Measurements from ENCODE around the gene LTBP1.

The LTBP1 gene

GRCh38 chr2:33216508-33217182 lies 269.9 kb downstream of the LTBP1 start:
- no peaks in the 10 kb centered on the region for H3K27me3 ChIP-seq (ENCODE audit: insufficient read depth, poor library complexity, severe bottlenecking)
- H3K9me3 ChIP-seq (ENCODE audit: severe bottlenecking), result no peaks in the 10 kb centered on the region
- peak overlapping the region; percentile 38 for H3K27ac ChIP-seq (ENCODE audit: poor library complexity, severe bottlenecking)
- peaks cover 34% of the 10 kb centered on the region for H3K4me1 ChIP-seq (ENCODE audit: insufficient read depth, poor library complexity, severe bottlenecking)
- DNase-seq (ENCODE audit: low spot score), result no peak
- no peaks in the 10 kb centered on the region for H3K36me3 ChIP-seq (ENCODE audit: low read depth)
- no peak overlapping the region for H3K4me3 ChIP-seq (ENCODE audit: severe bottlenecking)
- TF ChIP-seq CTCF (IDR thresholded peaks at IDR 0.05; ENCODE audit: poor library complexity, severe bottlenecking), result no peak
- peak; percentile 29; the same call in 1 of the 3 replicates for ATAC-seq (ENCODE audit: low read depth)

- Histone ChIP-seq H3K4me3 (ENCODE audit: severe bottlenecking) (no peak overlapping the region), H3K9me3 (ENCODE audit: severe bottlenecking) (no peaks in the 10 kb centered on the region), H3K36me3 (ENCODE audit: low read depth) (no peaks in the 10 kb centered on the region), H3K4me1 (ENCODE audit: insufficient read depth, poor library complexity, severe bottlenecking) (peaks cover 32% of the 10 kb centered on the region), H3K27ac (ENCODE audit: poor library complexity, severe bottlenecking) (no peak overlapping the region), H3K27me3 (ENCODE audit: insufficient read depth, poor library complexity, severe bottlenecking) (no peaks in the 10 kb centered on the region)
- TF ChIP-seq CTCF (IDR thresholded peaks at IDR 0.05; ENCODE audit: poor library complexity, severe bottlenecking), result no peak
- DNase-seq (ENCODE audit: low spot score) (no peak), ATAC-seq (ENCODE audit: low read depth) (no peak)
These were observed 270.7 kb downstream of the LTBP1 start for GRCh38 chr2:33217406-33217805.

GRCh38 chr2:33219114-33219513 lies 272.4 kb downstream of the LTBP1 start:
- H3K4me3 ChIP-seq (ENCODE audit: severe bottlenecking), result no peak overlapping the region
- ATAC-seq (ENCODE audit: low read depth) (no peak), DNase-seq (ENCODE audit: low spot score) (no peak)
- H3K4me1 ChIP-seq (ENCODE audit: insufficient read depth, poor library complexity, severe bottlenecking), result peaks cover 34% of the 10 kb centered on the region
- H3K27ac ChIP-seq (ENCODE audit: poor library complexity, severe bottlenecking), result no peak overlapping the region
- no peaks in the 10 kb centered on the region for H3K36me3 ChIP-seq (ENCODE audit: low read depth)
- no peaks in the 10 kb centered on the region for H3K27me3 ChIP-seq (ENCODE audit: insufficient read depth, poor library complexity, severe bottlenecking)
- TF ChIP-seq CTCF (IDR thresholded peaks at IDR 0.05; ENCODE audit: poor library complexity, severe bottlenecking), result no peak
- H3K9me3 ChIP-seq (ENCODE audit: severe bottlenecking), result no peaks in the 10 kb centered on the region

- no peak for ATAC-seq (ENCODE audit: low read depth)
- no peak for TF ChIP-seq CTCF (IDR thresholded peaks at IDR 0.05; ENCODE audit: poor library complexity, severe bottlenecking)
- no peaks in the 10 kb centered on the region for H3K9me3 ChIP-seq (ENCODE audit: severe bottlenecking)
- H3K4me1 ChIP-seq (ENCODE audit: insufficient read depth, poor library complexity, severe bottlenecking), result peaks cover 33% of the 10 kb centered on the region
- no peak overlapping the region for H3K4me3 ChIP-seq (ENCODE audit: severe bottlenecking)
- H3K36me3 ChIP-seq (ENCODE audit: low read depth), result no peaks in the 10 kb centered on the region
- no peak overlapping the region for H3K27ac ChIP-seq (ENCODE audit: poor library complexity, severe bottlenecking)
- DNase-seq (ENCODE audit: low spot score), result no peak
- H3K27me3 ChIP-seq (ENCODE audit: insufficient read depth, poor library complexity, severe bottlenecking), result no peaks in the 10 kb centered on the region
These were observed 273.1 kb downstream of the LTBP1 start for GRCh38 chr2:33219850-33220275.

GRCh38 chr2:33220533-33220932 lies 273.8 kb downstream of the LTBP1 start:
- no peak for DNase-seq (ENCODE audit: low spot score)
- Histone ChIP-seq H3K27ac (ENCODE audit: poor library complexity, severe bottlenecking) (no peak overlapping the region), H3K27me3 (ENCODE audit: insufficient read depth, poor library complexity, severe bottlenecking) (no peaks in the 10 kb centered on the region), H3K4me3 (ENCODE audit: severe bottlenecking) (no peak overlapping the region), H3K4me1 (ENCODE audit: insufficient read depth, poor library complexity, severe bottlenecking) (peaks cover 30% of the 10 kb centered on the region), H3K36me3 (ENCODE audit: low read depth) (no peaks in the 10 kb centered on the region), H3K9me3 (ENCODE audit: severe bottlenecking) (no peaks in the 10 kb centered on the region)
- no peak for TF ChIP-seq CTCF (IDR thresholded peaks at IDR 0.05; ENCODE audit: poor library complexity, severe bottlenecking)
- ATAC-seq (ENCODE audit: low read depth), result no peak

Data from RWPE2 (cell line).